A172 (cell line): ENCODE results near the gene AXL. TPM values are rescaled to one million over a fixed set of nuclear protein-coding genes. Genes with fewer than 3 reads are reported as not detected.
"Not testable (repeated sequence)": the region's sequence is repeated elsewhere in the genome, so short reads cannot be mapped to it uniquely, and the experiment has no call there.

Source experiments
- DNase-seq: peaks from one replicate; pipeline ENCODE4 v3.0.0-alpha.2; 2015; ENCODE audit warnings: low spot score
- total RNA-seq: library from RNA; depleted of rRNA; stranded (reverse); fragments of >200 nt; shearing (Covaris generic); gene quantifications from 2 replicates; pipeline ENCODE4 v1.2.3, GENCODE V29; 2014

AXL gene
- total RNA-seq, 1 experiment from 2014 or later: 457 TPM

- no peak for DNase-seq
These were observed 57.2 kb downstream of the AXL start for GRCh38 chr19:41276231-41276630.

DNA sequence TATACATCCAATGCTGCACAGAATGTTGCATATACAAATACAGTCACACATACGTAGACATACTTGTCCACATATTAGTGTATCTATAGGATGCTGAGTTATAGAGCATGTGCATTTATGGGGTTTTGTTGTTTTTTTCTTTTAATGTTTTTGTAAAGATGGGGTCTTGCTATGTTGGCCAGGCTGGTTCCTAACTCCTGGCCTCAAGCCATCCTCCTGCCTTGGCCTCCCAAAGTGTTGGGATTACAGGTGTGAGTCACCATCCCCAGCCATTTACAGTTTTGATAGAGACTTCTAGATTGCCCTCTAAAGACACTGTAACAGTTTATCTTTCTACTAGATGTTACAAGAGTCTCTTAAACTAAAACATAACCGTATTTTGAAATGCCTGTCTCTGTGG lies 59.5 kb downstream of the AXL start:
- DNase-seq: no peak

DNA sequence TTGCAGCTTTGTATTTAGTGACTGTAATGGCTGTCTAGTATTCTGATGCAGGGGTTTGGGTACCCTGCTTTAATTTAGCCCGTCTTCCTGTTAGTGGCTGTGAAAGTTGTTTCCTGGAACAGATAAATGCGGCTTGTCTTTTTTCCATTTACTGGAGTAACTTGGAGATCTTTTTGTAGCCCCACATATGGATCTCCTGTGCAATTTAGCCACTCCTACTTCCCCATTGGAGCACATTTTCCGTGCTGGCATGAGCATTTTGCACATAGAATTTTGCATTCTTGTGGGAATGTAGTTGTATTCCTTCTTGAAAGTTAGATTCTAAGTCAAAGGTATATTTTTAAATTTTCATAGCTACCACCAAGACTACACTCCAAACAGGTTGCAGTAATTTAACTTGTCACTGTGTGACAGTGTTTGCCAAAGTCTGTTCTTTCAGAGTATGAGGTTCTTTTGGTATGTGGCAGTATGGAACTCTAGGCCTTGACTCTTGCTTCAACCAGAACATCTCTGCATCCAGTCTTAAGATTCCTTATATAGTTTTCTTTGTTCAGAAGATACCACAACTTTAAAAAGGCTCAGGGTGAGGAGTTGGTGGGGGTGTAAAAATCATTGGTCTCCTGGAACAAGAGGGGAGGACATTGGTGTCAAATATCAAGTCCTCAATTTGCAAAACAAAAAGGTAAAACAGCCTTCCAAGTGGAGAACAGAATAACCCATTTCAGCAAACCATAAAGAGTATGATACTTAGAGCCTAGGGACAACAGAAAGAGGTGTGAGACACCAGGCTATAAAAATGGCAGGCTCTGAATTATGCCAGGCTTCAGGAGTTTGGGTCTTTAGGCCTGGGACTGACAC lies 69.9 kb downstream of the AXL start:
- no peak for DNase-seq

GRCh38 chr19:41289814-41290213 lies 70.8 kb downstream of the AXL start:
- DNase-seq: not testable (repeated sequence)

DNA sequence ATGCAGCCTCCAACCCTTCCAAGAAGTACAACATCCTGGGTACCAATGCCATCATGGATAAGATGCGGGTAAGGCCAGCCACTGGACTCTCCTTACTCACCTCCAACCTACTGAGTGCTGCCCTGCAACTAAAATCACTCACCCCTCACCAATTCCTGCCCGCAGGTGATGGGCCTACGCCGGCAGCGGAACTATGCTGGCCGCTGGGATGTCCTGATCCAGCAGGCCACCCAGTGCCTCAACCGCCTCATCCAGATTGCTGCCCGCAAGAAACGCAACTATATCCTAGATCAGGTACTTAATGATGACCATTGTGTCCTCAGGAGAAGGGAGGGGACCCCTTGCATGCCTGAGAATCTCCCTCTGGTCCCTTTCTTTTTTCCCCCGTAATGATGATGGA lies 75.4 kb downstream of the AXL start:
- DNase-seq: no peak

DNA sequence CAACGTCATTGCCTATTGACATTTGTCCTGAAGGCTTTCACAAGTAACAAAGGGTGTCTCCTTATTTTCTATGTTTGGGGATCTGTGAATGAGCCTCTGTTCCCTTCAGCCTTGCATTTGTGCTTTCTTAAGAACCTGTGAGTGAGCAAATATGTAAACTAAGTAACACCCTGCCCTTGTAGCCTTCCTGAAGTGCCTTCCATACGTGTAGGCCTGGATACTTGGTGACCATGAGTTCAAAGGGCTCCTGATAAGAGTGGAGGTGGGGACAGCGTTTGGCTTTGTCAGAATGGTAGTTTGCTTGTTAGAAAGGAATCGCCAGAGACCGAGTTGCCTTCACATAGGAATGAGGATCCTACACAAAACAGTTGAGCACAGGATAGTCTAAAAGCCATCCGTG lies 76.5 kb downstream of the AXL start:
- no peak for DNase-seq

DNA sequence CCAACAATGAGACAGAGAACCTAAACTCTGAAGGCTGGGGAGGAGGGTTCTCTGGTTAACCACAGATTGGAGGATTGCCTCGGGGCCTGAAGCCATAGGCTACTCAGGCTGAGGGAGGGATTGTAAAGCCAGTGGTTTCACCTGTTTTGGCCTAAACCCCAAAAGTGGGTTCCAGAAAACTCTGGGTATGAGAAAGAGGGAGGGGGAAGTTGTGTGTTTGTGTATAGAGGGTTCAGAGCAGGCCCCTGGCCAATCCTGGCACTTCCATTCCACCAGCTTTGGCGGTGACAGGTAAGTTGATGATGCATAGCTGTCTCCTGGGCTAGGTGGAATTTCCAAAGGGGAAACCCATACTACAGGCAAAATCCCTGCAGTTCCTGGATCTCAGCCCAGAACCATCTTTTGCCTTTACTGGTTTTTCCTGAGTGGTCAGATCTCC lies 77.4 kb downstream of the AXL start:
- no peak for DNase-seq

GRCh38 chr19:41297628-41298347 lies 78.8 kb downstream of the AXL start:
- no peak for DNase-seq

DNA sequence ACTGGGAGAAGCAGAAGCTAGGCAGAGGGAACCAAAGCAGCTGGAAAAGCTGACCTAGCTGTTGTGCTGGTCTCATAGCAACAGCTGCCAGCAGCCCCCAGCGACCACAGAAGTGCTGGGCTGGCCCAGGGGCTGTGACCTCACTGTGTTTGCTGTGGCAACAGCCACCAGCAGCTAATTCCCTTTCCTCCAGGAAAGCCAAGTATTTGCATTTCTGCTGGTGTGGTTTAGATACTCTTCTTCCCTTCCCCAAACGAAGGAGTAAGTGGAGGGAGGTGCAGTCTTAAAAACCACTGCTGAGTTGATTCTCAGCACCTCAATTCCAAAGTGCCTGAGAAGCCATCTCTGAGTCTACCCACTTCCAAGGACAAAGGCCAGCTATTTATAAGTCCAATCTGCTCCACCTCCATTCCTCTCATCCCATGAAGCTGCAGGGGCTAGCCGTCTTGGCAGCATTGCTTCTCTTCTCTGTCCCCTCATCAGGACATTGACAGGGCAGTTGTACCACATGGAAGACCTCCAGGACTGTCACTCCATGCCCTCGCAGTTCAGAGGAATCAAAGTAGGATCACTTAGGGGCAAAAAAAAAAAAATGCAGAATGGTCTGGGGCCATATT lies 79.4 kb downstream of the AXL start:
- no peak for DNase-seq

DNA sequence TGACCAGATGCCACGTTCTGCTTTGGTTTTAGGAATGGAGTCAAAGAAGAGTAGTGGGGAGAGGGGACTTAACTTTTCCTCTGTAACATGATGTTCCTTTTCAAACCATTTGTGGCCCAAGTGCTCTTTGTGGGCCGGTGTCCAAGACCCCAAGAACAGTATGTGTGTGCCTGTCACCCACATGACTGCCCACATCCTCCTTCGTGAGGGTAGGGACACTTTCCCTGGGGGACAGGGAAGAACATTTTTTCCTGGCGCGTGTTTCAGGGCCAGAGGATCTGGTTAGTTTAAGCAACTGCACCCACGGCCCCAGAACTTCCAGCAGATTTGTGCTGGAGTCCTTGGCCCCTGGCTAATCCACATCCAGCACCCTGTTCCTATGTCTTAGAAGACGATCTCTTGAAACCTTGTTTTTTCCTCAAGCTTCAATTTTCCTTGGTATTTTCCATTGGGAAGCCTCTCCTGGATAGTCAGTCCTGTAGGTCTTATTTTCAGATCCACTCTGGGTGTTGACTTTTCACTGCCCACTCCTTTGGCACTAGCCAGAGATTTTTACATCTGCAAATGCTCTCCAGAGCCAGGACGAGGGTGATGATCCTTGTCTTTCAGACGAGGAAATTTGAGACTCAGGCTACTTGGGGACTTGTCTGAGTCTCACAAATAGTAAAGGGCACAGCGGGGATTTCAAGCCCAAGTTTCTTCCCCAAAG lies 80.2 kb downstream of the AXL start:
- DNase-seq: no peak

DNA sequence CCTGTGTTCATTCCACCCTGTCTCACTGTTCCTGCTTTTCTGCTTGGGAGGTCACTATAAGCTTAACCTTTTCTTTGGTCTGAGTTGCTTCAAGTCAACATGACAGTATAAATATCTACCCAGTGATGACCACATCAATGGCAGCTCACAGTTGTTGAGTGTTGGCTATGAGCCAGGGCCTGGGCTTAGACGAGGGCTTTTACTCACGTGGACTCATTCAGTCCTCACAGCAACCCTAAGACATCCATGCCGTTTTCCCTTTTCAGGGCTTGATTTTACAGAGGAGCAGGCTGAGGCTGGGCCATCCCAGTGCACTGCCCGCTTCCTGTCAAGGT lies 80.7 kb downstream of the AXL start:
- DNase-seq: no peak

DNA sequence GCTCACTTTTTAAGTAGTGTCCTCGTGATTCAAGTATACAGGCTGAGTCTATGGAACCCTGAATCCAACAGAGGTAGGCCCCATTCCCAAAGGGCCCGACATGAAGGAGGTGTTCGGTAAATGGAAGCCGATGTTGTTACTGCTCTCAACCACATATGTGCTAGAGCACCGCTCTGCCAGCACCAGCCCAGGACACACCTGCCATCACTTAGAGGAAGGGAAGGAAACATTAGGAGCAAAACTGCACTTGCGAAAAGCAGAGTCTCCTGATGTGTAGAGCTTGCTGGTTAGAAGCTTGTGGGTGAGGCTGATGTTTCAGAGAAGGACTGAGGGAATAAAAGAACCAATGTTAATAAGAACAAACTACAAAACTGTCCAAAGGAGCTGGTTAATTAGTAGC lies 81.5 kb downstream of the AXL start:
- no peak for DNase-seq

DNA sequence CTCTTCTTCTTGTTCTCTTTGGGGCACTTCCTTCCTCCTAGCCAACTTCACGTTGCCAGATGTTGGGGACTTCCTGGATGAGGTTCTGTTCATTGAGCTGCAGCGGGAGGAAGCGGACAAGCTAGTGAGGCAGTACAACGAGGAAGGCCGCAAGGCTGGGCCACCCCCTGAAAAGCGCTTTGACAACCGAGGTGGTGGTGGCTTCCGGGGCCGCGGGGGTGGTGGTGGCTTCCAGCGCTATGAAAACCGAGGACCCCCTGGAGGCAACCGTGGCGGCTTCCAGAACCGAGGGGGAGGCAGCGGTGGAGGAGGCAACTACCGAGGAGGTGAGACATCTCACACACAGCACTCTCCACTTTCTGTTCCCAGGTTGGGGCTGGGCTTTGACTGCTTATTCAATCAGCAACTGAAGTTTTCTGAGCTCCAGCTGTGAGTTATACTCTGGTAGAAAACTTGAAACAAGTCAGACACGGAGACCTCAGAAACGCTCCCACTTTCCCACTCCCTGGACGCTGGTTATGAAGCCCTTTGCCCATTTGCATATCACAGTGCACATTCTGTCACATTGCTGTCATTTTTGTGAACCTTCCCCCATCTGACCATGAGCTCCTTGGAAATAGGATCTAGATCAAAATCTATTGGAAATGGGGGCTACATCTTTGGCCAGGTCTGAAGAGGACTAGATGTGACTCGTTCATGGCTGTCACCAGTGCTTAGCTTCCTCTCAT lies 83.8 kb downstream of the AXL start:
- DNase-seq: no peak

- no peak for DNase-seq
These were observed 84.9 kb downstream of the AXL start for GRCh38 chr19:41303954-41304353.

GRCh38 chr19:41304706-41305483 lies 85.9 kb downstream of the AXL start:
- no peak for DNase-seq

DNA sequence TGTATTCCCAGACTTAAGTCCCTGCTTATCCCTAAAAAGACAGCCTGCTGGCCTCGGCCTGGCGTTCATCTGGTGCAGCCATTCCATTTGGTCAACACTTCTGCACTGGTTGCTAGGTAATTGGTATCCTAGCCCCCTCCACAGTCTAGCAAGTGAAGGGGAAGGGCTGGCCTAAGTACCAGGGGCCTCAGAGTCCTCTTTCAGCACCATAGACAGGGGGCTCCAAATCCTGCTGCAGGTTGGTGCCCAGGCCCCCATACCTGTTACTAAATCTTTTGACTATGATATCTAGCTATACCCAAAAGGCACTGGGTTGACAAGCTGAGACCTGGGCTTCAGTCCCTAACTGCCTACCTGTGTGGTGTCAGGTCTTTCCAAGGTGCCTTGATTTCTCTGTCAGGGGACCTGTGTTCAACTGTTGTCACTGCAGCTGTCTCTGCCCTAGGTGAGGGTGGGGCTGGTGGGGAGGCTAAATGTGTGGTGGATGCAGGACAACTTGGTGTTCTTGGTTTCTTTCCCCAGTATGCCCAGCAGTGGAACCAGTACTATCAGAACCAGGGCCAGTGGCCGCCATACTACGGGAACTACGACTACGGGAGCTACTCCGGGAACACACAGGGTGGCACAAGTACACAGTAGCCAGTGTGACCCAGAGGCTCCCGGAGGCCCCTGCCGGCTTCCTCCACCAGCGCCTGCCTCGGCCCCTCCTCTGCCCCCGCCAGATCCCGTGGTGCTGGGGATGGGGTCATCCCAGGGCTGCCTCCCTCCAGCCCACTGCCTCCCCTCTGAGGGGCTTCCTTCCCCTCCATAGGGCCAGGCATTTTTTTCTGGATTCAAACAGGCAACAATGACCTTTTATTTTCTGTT lies 87.1 kb downstream of the AXL start:
- no peak for DNase-seq

GRCh38 chr19:41307090-41307875 lies 88.3 kb downstream of the AXL start:
- no peak for DNase-seq

- DNase-seq: no peak
These were observed 89.0 kb downstream of the AXL start for GRCh38 chr19:41307954-41308449.
